Measurements from ENCODE around the gene MATN1.

- TF ChIP-seq CTCF (conservative IDR thresholded peaks at IDR 0.05; ENCODE audit: low read length) = no peak
- TF ChIP-seq EZH2phosphoT487 (IDR thresholded peaks at IDR 0.05; ENCODE audit: borderline replicate concordance, low read depth, low read length) = no peak
Measured at GRCh38 chr1:30758785-30759380, 35.5 kb upstream of the MATN1 start.

Data from OCI-LY7 (cell line).